Activated CD4-positive, alpha-beta T cell treated with anti-CD3 and anti-CD28 coated beads, Interleukin-2, amount 50 U/mL, for 16 hours (primary cell): ENCODE results near the gene CCT7.

Experiments used
- DNase-seq: peaks from one replicate; pipeline ENCODE4 v3.0.0-alpha.2; 2020

CCT7 gene

GRCh38 chr2:73269686-73270465 is 35.8 kb downstream of the CCT7 start:
- DNase-seq: no peak

GRCh38 chr2:73272270-73272669 is 38.2 kb downstream of the CCT7 start:
- DNase-seq: no peak

GRCh38 chr2:73279852-73280251 is 45.7 kb downstream of the CCT7 start:
- no peak for DNase-seq

- no peak for DNase-seq
Observed at GRCh38 chr2:73281244-73281643, 47.1 kb downstream of the CCT7 start.

GRCh38 chr2:73282924-73283544 is 48.9 kb downstream of the CCT7 start:
- DNase-seq: no peak

GRCh38 chr2:73283545-73284295 is 49.6 kb downstream of the CCT7 start:
- peak; percentile 13 for DNase-seq

GRCh38 chr2:73284296-73285158 is 50.4 kb downstream of the CCT7 start, which contains the start of gene FBXO41:
TSS of gene FBXO41 (minus strand) at chr2:73284478. CDS start at chr2:73269630, 14,848 bp downstream.
- peak; percentile 86 for DNase-seq

- peak; percentile 35 for DNase-seq
Observed at GRCh38 chr2:73285159-73285739, 51.1 kb downstream of the CCT7 start.

GRCh38 chr2:73286134-73286655 is 52.1 kb downstream of the CCT7 start:
- no peak for DNase-seq

GRCh38 chr2:73289304-73289703 is 55.2 kb downstream of the CCT7 start:
- no peak for DNase-seq

GRCh38 chr2:73290049-73290839 is 56.1 kb downstream of the CCT7 start:
- DNase-seq: peak; percentile 68

- DNase-seq: peak; percentile 53
Observed at GRCh38 chr2:73291093-73291460, 57.0 kb downstream of the CCT7 start.

GRCh38 chr2:73291461-73292315 is 57.6 kb downstream of the CCT7 start:
- DNase-seq: no peak

GRCh38 chr2:73292316-73292905 is 58.3 kb downstream of the CCT7 start:
- DNase-seq: no peak

- no peak for DNase-seq
Observed at GRCh38 chr2:73292906-73293533, 58.9 kb downstream of the CCT7 start.

- DNase-seq: peak; percentile 93
Observed at GRCh38 chr2:73293534-73294171, 59.5 kb downstream of the CCT7 start, which contains the start of gene EGR4. TSS of gene EGR4 (minus strand) at chr2:73293548. CDS start at chr2:73293317, 231 bp downstream.

- no peak for DNase-seq
Observed at GRCh38 chr2:73294239-73294638, 60.1 kb downstream of the CCT7 start.

- no peak for DNase-seq
Observed at GRCh38 chr2:73295751-73296400, 61.8 kb downstream of the CCT7 start.
